ENCODE data around the gene CLDN22. TPM values are rescaled to one million over a fixed set of nuclear protein-coding genes. Genes with fewer than 3 reads are reported as not detected.

The CLDN22 gene
- total RNA-seq, result not detected in 2 replicates

DNA sequence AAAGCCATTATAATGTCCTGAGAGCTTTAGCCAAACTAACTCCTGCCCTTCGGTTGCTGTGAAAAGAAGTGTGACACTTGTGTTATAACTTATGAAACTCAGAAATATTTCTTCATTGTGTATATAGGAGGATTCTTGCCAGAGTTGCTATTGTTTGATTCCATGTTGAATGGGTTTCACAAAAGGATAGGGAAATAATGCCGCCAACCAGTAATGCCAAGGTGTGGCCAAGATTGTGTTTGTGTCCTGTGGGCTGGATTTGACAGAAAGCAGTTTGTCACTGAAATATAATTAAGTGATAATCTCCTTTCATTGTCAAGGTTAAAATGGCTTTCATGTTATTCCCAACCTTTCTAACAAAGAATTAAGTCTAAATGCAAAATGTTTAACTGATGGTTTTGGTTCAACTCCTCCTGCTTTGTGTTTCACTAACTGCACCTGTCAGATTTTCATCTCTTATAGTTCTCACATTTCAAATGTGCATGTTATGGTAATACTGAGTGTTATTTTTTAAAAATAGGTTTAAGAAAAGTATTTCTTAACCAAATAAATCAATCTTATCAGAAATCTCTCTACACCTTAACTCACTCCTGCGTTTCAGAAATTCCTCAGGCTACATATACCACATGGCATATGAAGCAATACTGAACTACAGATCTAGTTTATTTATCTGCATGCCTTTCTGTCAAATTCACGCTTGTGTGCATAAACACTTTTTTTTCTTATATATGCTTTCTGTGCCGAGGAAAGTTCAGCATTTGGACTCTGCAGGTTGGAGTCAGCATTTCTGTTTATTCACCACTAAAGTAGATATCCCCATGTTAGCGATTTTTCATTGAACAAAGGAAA lies at the start of gene CLDN22:
TSS of gene CLDN22 (minus strand) at position 66 of the 849 bp plus-strand sequence. CDS start at position 8, 58 bp downstream.

DNA sequence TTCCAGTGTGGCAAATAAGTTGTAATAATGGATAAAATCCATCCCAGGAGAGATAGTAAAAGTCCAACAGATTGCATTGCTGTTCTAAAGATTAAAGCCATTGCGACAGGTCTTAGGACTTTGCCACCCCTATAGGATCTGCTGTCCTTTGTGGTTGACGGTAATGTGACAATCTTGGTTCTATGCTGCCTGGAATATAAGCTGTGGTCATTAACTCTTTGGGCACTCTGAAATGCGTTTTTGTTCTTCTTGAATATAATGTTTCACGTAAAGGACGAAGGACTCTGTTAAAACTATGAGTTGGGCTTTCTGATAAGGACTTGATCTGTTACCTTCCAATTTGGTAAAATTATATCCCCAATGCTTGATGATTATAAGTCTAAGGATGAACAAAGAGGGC lies 2.2 kb upstream of the CLDN22 start, which contains the start of gene CLDN24:
TSS of gene CLDN24 (minus strand) at position 101 of the 400 bp plus-strand sequence. CDS start at position 101, 0 bp downstream.

Other genes starting within 250 kb of the CLDN22 start
- gene WWC2, start 221.0 kb downstream of the CLDN22 start, total RNA-seq, result 23.9 and 24.5 TPM in 2 replicates
- not detected in 2 replicates for gene CLDN24, start 2.1 kb upstream of the CLDN22 start, total RNA-seq
- gene CDKN2AIP, start 124.4 kb upstream of the CLDN22 start, total RNA-seq, result 15.3 and 20.2 TPM in 2 replicates
- 5.1 and 5.5 TPM in 2 replicates for gene ING2, start 184.8 kb upstream of the CLDN22 start, total RNA-seq